ENCODE data around the gene CTNNA2. TPM values are rescaled to one million over a fixed set of nuclear protein-coding genes. Genes with fewer than 3 reads are reported as not detected.

The CTNNA2 gene
- total and polyA plus RNA-seq, 9 donors: 0.32 to 1.4 (median 0.37) TPM; not detected in 3

- H3K27ac ChIP-seq: no peak overlapping the region
- H3K4me1 ChIP-seq (ENCODE audit: insufficient read depth): no peaks in the 10 kb centered on the region
- no peaks in the 10 kb centered on the region for H3K36me3 ChIP-seq
- TF ChIP-seq EP300 (IDR thresholded peaks at IDR 0.05) (no peak), POLR2A (IDR thresholded peaks at IDR 0.05) (no peak)
- TF ChIP-seq, protein P1, sequence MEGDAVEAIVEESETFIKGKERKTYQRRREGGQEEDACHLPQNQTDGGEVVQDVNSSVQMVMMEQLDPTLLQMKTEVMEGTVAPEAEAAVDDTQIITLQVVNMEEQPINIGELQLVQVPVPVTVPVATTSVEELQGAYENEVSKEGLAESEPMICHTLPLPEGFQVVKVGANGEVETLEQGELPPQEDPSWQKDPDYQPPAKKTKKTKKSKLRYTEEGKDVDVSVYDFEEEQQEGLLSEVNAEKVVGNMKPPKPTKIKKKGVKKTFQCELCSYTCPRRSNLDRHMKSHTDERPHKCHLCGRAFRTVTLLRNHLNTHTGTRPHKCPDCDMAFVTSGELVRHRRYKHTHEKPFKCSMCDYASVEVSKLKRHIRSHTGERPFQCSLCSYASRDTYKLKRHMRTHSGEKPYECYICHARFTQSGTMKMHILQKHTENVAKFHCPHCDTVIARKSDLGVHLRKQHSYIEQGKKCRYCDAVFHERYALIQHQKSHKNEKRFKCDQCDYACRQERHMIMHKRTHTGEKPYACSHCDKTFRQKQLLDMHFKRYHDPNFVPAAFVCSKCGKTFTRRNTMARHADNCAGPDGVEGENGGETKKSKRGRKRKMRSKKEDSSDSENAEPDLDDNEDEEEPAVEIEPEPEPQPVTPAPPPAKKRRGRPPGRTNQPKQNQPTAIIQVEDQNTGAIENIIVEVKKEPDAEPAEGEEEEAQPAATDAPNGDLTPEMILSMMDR (IDR thresholded peaks at IDR 0.05): no peak
- intact Hi-C loops (cut with DNase I): no loop called here
- no peak overlapping the region for H3K4me3 ChIP-seq
- H3K9me3 ChIP-seq: no peaks in the 10 kb centered on the region
- DNase-seq: no peak
- no peaks in the 10 kb centered on the region for H3K27me3 ChIP-seq
These were observed 501.8 kb downstream of the CTNNA2 start for GRCh38 chr2:80014637-80015036.

- Histone ChIP-seq H3K4me1 (ENCODE audit: insufficient read depth) (no peaks in the 10 kb centered on the region), H3K4me3 (no peak overlapping the region), H3K36me3 (no peaks in the 10 kb centered on the region), H3K27ac (no peak overlapping the region), H3K9me3 (no peaks in the 10 kb centered on the region), H3K27me3 (no peaks in the 10 kb centered on the region)
- 73 to 77% (median 75%) methylated on average over 5 of the region's 5 CpGs for WGBS, 3 donors
- no peak for DNase-seq
- TF ChIP-seq POLR2A (IDR thresholded peaks at IDR 0.05) (no peak), EP300 (IDR thresholded peaks at IDR 0.05) (no peak)
- intact Hi-C loops (cut with DNase I): no loop called here
These were observed 503.3 kb downstream of the CTNNA2 start for GRCh38 chr2:80016171-80016570.

DNA sequence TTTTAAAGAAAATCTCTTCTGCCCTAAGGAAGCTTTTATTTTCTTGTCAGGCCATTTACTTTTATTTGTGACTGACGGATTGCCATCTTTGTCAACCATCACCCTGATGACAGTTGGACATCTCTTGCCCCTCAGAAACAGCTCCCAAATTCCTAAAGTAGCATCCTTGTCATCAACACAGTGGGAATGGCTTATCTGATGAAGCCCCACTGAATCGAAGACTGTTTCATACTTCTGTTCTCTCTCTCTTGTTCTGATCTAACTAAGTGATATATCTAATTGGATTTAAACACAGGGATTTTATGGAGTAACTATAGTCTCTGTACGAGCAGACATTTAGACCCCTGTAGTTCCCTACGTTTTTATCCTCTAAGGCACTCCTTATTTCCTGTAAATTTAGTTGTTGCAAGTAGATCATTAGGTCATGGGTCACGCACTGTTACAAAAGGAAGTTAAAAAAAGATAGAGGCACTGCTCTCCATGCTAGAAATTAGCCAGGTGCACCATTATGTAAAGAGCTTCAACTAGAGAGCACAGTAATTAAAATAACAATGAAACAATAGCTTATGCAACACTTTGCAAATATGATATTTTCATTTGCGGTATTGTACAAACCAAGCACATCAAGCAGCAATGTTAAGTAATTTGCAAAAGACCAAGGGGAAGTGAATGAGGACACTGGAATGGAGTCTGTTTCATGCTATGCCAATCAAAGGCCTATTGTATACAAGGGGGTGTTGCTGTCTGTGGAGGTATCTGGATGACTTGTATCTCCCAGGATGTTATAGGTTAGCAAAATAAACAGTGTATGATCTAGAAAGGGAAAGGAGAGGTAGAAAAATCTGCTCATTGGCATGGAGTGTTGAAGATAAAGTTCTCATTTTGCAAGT is 507.0 kb downstream of the CTNNA2 start:
- no peaks in the 10 kb centered on the region for H3K9me3 ChIP-seq
- H3K27me3 ChIP-seq: no peaks in the 10 kb centered on the region
- no peaks in the 10 kb centered on the region for H3K4me1 ChIP-seq (ENCODE audit: insufficient read depth)
- WGBS, 3 donors: 77 to 78% (median 77%) methylated on average over 6 of the region's 6 CpGs
- no peak for DNase-seq
- H3K36me3 ChIP-seq: no peaks in the 10 kb centered on the region
- TF ChIP-seq POLR2A (IDR thresholded peaks at IDR 0.05) (no peak), EP300 (IDR thresholded peaks at IDR 0.05) (no peak)
- TF ChIP-seq, protein P1 (IDR thresholded peaks at IDR 0.05): no peak
- H3K27ac ChIP-seq: no peak overlapping the region
- no peak overlapping the region for H3K4me3 ChIP-seq
- intact Hi-C loops (cut with DNase I): no loop called here

DNA sequence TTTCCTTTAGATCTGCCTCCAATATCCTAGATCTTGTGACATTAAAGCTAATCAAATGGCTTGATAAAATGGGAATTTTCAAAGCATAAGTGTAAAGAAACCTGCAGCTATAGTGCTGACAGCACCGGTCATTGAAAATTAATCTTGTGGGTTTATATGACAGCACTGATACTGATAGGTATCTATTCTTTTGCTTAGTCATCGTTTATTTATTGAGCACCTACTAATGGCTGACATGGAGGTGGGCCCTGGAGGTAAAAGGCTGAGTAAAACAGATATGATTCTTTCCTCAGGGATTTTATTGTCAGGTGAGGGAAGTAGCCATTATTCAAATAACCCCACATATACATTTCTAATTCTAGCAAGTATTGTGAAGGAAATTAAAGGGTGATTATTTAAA is 509.2 kb downstream of the CTNNA2 start:
- H3K27ac ChIP-seq: no peak overlapping the region
- intact Hi-C loops (cut with DNase I): no loop called here
- no peaks in the 10 kb centered on the region for H3K9me3 ChIP-seq
- H3K4me3 ChIP-seq: no peak overlapping the region
- H3K4me1 ChIP-seq (ENCODE audit: insufficient read depth): no peaks in the 10 kb centered on the region
- no peaks in the 10 kb centered on the region for H3K27me3 ChIP-seq
- no peak for DNase-seq
- no peaks in the 10 kb centered on the region for H3K36me3 ChIP-seq
- TF ChIP-seq, protein P1 (IDR thresholded peaks at IDR 0.05): no peak
- TF ChIP-seq EP300 (IDR thresholded peaks at IDR 0.05): no peak
- no peak for TF ChIP-seq POLR2A (IDR thresholded peaks at IDR 0.05)
- 82 to 89% (median 84%) methylated on average over 2 of the region's 2 CpGs for WGBS, 3 donors

GRCh38 chr2:80026040-80026729 is 513.3 kb downstream of the CTNNA2 start:
- no peak for TF ChIP-seq EP300 (IDR thresholded peaks at IDR 0.05)
- no peak for TF ChIP-seq POLR2A (IDR thresholded peaks at IDR 0.05)
- Histone ChIP-seq H3K4me1 (ENCODE audit: insufficient read depth) (no peaks in the 10 kb centered on the region), H3K9me3 (no peaks in the 10 kb centered on the region), H3K4me3 (no peak overlapping the region), H3K27me3 (no peaks in the 10 kb centered on the region), H3K27ac (no peak overlapping the region), H3K36me3 (no peaks in the 10 kb centered on the region)
- intact Hi-C loops (cut with DNase I): no loop called here
- no peak for DNase-seq
- 79 to 87% (median 85%) methylated on average over 5 of the region's 5 CpGs for WGBS, 3 donors
